Ishikawa (cell line): Measurements from ENCODE around the gene FAM168A.
A peak's percentile ranks its signal among the peaks of the same experiment; 100 is the strongest.

Experiments
- CEBPB ChIP-seq: IDR thresholded peaks from 2 replicates; pipeline ENCODE4 v1.6.1; 2012
- CREB1 ChIP-seq: IDR thresholded peaks from 2 replicates; pipeline ENCODE4 v1.6.1; 2012; ENCODE audit warnings: low read depth
- EGR1 ChIP-seq: IDR thresholded peaks from 2 replicates; pipeline ENCODE4 v1.6.1; 2012
- EP300 ChIP-seq: IDR thresholded peaks from 2 replicates; pipeline ENCODE4 v1.6.1; 2012; ENCODE audit warnings: borderline replicate concordance
- FOXM1 ChIP-seq: IDR thresholded peaks from 2 replicates; pipeline ENCODE4 v1.6.1; 2012; ENCODE audit warnings: low read depth, borderline replicate concordance
- NFIC ChIP-seq: IDR thresholded peaks from 2 replicates; pipeline ENCODE4 v1.6.1; 2012
- RAD21 ChIP-seq: IDR thresholded peaks from 2 replicates; pipeline ENCODE4 v1.6.1; 2012; ENCODE audit warnings: low read depth
- REST ChIP-seq: IDR thresholded peaks from 2 replicates; pipeline ENCODE4 v1.6.1; 2012; ENCODE audit warnings: low read depth, mild to moderate bottlenecking
- TAF1 ChIP-seq: IDR thresholded peaks from 2 replicates; pipeline ENCODE4 v1.6.1; 2012; ENCODE audit warnings: low read depth, mild to moderate bottlenecking
- TCF12 ChIP-seq: IDR thresholded peaks from 2 replicates; pipeline ENCODE4 v1.6.1; 2012; ENCODE audit warnings: low read depth
- TEAD4 ChIP-seq: IDR thresholded peaks from 2 replicates; pipeline ENCODE4 v1.6.1; 2012
- YY1 ChIP-seq: IDR thresholded peaks from 2 replicates; pipeline ENCODE4 v1.6.1; 2012; ENCODE audit warnings: low read depth
- ZBTB7A ChIP-seq: IDR thresholded peaks from 2 replicates; pipeline ENCODE4 v1.6.1; 2012; ENCODE audit warnings: low read depth
- TF ChIP-seq, protein P1 (sequence below): IDR thresholded peaks from 2 replicates; pipeline ENCODE4 v1.6.1; 2012
- TF ChIP-seq, protein P2 (sequence below): IDR thresholded peaks from 2 replicates; pipeline ENCODE4 v1.6.1; 2012

FAM168A gene, protein sequence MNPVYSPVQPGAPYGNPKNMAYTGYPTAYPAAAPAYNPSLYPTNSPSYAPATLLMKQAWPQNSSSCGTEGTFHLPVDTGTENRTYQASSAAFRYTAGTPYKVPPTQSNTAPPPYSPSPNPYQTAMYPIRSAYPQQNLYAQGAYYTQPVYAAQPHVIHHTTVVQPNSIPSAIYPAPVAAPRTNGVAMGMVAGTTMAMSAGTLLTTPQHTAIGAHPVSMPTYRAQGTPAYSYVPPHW

GRCh38 chr11:73597956-73598718, at the start of gene FAM168A:
TSS of gene FAM168A (minus strand) at chr11:73598112. CDS start at chr11:73468474, 129,638 bp downstream.
- TF ChIP-seq CEBPB (no peak), NFIC (peak; percentile 33), REST (no peak), CREB1 (peak; percentile 77), TEAD4 (0 out of 2 replicates have a peak, but pooled peaks have one; percentile 20), FOXM1 (no peak), RAD21 (no peak), TAF1 (peak; percentile 69), ZBTB7A (no peak; the same call in 1 of the 2 replicates), EGR1 (peak; percentile 83; the same call in 1 of the 2 replicates), EP300 (peak; percentile 44; the same call in 1 of the 2 replicates), YY1 (peak; percentile 88), TCF12 (peak; percentile 60; the same call in 1 of the 2 replicates)
- TF ChIP-seq, protein P1, sequence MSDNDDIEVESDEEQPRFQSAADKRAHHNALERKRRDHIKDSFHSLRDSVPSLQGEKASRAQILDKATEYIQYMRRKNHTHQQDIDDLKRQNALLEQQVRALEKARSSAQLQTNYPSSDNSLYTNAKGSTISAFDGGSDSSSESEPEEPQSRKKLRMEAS, result peak; percentile 34; the same call in 1 of the 2 replicates
- TF ChIP-seq, protein P2, sequence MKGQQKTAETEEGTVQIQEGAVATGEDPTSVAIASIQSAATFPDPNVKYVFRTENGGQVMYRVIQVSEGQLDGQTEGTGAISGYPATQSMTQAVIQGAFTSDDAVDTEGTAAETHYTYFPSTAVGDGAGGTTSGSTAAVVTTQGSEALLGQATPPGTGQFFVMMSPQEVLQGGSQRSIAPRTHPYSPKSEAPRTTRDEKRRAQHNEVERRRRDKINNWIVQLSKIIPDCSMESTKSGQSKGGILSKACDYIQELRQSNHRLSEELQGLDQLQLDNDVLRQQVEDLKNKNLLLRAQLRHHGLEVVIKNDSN, result no peak; the same call in 1 of the 2 replicates

DNA sequence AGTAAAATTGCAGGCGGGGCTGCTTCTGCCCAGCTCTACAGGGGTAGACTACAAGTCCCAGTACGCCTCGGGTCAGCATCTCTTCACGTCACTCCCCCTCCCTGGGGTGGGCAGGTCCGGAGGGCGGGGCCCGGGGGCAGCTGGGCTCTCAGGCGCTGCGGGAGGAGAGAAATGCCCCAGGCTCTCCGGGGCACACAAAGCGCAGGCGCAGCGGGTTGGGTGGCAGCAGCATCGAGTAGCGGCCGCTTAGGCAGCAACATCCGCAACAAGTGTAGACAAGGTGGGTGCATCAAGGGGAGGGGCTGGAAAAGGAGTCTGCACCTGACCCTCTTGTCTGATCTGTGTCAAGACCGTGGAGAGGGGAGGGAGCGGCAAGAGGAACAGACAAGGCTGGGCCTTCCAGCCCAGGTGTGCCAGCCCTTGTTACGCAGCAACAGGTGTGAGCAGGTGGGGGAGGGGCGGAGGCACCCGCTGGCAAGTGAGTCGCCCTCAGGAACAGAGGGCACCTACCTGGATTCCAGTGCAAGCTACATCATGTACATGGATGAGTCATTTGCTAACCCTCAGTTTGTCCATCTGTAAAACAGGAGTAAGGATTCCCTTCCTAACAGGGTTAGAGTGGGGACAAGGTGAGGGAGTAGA, 49.7 kb upstream of the FAM168A start:
- TF ChIP-seq CEBPB, result no peak
- no peak for TF ChIP-seq RAD21
- no peak for TF ChIP-seq REST
- TF ChIP-seq, protein P1, result no peak
- TF ChIP-seq, protein P2, result no peak
- TF ChIP-seq EGR1, result no peak
- TF ChIP-seq CREB1, result peak; percentile 85

DNA sequence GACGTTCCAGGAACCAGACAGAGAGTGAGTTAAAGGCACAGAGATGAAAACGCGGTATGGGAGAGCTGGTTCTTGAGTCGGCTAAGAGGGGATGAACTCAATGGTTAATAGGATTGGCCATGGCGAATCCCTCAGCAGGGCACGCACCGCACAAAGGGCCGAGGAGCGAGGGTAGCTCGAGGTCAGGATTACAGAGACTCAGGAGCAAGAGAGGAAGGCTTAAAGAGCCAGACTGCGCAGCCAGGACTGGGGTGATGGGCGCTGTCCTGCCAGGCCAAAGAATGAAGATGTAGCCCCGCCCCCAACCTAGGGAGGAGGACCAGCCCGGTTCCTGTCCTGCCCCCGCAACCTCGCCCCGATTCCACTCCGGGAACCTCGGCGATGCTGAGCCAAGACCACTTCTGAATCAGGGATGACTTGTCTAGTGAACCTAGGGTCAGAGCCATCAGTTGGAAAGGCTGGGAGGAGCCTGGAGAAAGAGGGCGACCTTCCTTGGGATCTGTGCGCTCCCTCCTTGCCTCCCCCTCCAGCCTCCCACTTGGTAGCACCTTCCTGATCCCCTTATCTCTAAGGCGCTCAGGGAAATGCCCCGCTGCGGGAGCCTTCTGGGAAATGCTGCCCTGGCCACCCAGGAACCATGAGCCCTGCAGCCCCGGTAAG, 48.2 kb upstream of the FAM168A start, which contains the start of gene PLEKHB1:
TSS of gene PLEKHB1 (plus strand) at position 610 of the 660 bp plus-strand sequence. CDS start at position 638, 28 bp downstream.
- no peak for TF ChIP-seq REST
- TF ChIP-seq YY1, result no peak
- TF ChIP-seq, protein P2, result no peak
- TF ChIP-seq EGR1, result no peak
- no peak for TF ChIP-seq EP300
- no peak for TF ChIP-seq TEAD4
- TF ChIP-seq TAF1, result no peak
- TF ChIP-seq RAD21, result no peak
- TF ChIP-seq NFIC, result no peak
- TF ChIP-seq FOXM1, result no peak
- no peak for TF ChIP-seq CEBPB
- TF ChIP-seq CREB1, result no peak
